Left lung (tissue), 10 donors: ENCODE data around the gene TWIST2. TPM values are rescaled to one million over a fixed set of nuclear protein-coding genes. Genes with fewer than 3 reads are reported as not detected.

ENCODE experiments used
- ATAC-seq: fragments of 200-7000 bp; cut with Tn5 transposase; one replicate; pipeline ENCODE4 v1.9.1; 2020; ENCODE audit warnings: moderate library complexity
- DNase-seq, 4 donors: peaks; one replicate each; pipeline ENCODE4 v3.0.0-alpha.2; 2013 to 2020
- H3K27ac ChIP-seq, 2 donors: fragments of 200-600 bp; sonication (generic) in 1 of 2; one replicate each; pipeline versions ENCODE4 v1.5.0 to v1.8.0; 2020 to 2021
- H3K27me3 ChIP-seq, 2 donors: fragments of 200-600 bp; sonication (generic) in 1 of 2; one replicate each; pipeline versions ENCODE4 v1.5.0 to v1.8.0; 2020 to 2021
- H3K36me3 ChIP-seq, 2 donors: fragments of 200-600 bp; sonication (generic) in 1 of 2; one replicate each; pipeline versions ENCODE4 v1.5.0 to v1.8.0; 2020 to 2021
- H3K4me1 ChIP-seq, 2 donors: fragments of 200-600 bp; one replicate each; pipeline ENCODE4 v1.8.0; 2021
- H3K4me3 ChIP-seq, 2 donors: fragments of 200-600 bp; sonication (generic) in 1 of 2; one replicate each; pipeline versions ENCODE4 v1.5.0 to v1.8.0; 2020 to 2021; ENCODE audit warnings: mild to moderate bottlenecking in 1 of 2
- H3K9me3 ChIP-seq, 2 donors: fragments of 200-600 bp; sonication (generic) in 1 of 2; one replicate each; pipeline versions ENCODE4 v1.5.0 to v1.8.0; 2020 to 2021
- intact Hi-C, 2 donors: fragments of 100-400 bp; cut with DNase I; formaldehyde crosslinking; loops; one replicate each; pipeline versions ENCODE4 v1.11.2 to v1.14.2; 2022
- polyA plus RNA-seq, 6 donors: library from polyadenylated mRNA; unstranded; fragments of 120-200 nt; gene quantifications; one replicate each; pipeline ENCODE4 v1.2.1, GENCODE V29; 2013; ENCODE audit not compliant: insufficient read length in 6 of 6
- total RNA-seq, 2 donors: library from RNA; stranded (reverse); fragmentation: NEBNext Ultra II Directional; extraction: Animal tissue kit (Norgen Biotek cat#: 25700); gene quantifications; one replicate each; pipeline ENCODE4 v1.2.1, GENCODE V29; 2021
- TF ChIP-seq, protein P1 (sequence below), 2 donors: fragments of 200-600 bp; sonication (generic) in 1 of 2; IDR thresholded peaks; one replicate each; pipeline versions ENCODE4 v1.5.0 to v1.8.0; 2021; ENCODE audit warnings: antibody characterized with exemption in 2 of 2
- donor health status: DM: no; HTN: yes; CAD: no.
- donor health status: DM: no; HTN: no; CAD: no.

The TWIST2 gene
- total and polyA plus RNA-seq, 8 donors, result 4.0 to 12.8 (median 5.3) TPM

DNA sequence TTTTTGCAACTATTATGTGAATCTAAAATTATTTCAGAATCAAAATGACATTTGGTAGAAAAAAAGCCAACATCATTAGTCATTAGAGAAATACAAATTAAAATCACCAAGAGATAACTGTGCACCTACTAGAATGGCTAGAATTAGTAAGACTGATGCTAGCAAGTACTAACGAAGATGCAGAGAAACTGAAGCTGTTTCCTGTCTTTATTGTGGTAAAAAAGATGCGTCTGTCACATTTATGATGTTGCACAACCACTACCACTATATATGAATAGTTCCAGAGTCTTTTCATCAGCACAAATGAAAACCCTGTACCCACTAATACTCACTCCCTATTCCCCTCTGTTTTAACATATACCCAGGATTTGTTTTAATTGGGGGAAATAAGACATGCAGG, 16.7 kb upstream of the TWIST2 start:
- intact Hi-C loops, result no loop called here
- no peaks in the 10 kb centered on the region for H3K36me3 ChIP-seq
- TF ChIP-seq, protein P1, sequence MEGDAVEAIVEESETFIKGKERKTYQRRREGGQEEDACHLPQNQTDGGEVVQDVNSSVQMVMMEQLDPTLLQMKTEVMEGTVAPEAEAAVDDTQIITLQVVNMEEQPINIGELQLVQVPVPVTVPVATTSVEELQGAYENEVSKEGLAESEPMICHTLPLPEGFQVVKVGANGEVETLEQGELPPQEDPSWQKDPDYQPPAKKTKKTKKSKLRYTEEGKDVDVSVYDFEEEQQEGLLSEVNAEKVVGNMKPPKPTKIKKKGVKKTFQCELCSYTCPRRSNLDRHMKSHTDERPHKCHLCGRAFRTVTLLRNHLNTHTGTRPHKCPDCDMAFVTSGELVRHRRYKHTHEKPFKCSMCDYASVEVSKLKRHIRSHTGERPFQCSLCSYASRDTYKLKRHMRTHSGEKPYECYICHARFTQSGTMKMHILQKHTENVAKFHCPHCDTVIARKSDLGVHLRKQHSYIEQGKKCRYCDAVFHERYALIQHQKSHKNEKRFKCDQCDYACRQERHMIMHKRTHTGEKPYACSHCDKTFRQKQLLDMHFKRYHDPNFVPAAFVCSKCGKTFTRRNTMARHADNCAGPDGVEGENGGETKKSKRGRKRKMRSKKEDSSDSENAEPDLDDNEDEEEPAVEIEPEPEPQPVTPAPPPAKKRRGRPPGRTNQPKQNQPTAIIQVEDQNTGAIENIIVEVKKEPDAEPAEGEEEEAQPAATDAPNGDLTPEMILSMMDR (IDR thresholded peaks at IDR 0.05), result no peak
- H3K27ac ChIP-seq, result no peak overlapping the region
- no peaks in the 10 kb centered on the region for H3K4me1 ChIP-seq
- no peaks in the 10 kb centered on the region for H3K9me3 ChIP-seq
- DNase-seq (no peak), ATAC-seq (no peak)
- no peak overlapping the region for H3K4me3 ChIP-seq
- peaks cover 0 to 16% of the 10 kb centered on the region in 2 donors for H3K27me3 ChIP-seq

DNA sequence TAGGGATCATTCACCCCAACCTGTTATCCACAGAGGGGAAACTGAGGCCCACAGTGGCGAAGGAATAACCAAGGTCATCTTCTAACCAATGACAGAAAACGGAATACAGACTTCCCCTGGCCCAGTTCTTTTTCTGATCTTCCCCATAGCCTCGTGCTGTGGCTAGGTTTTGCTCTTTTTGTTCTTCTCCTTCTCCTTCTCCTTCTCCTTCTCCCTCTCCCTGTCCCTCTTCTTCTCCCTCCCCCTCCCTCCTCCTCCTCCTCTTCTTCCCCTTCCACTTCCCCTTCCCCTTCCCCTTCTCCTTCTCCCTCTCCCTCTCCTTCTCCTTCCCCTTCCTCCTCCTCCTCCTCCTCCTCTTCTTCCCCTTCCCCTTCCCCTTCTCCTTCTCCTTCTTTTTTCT, 12.9 kb upstream of the TWIST2 start:
- Histone ChIP-seq H3K4me1 (no peaks in the 10 kb centered on the region), H3K9me3 (no peaks in the 10 kb centered on the region), H3K27ac (no peak overlapping the region), H3K4me3 (no peak overlapping the region), H3K27me3 (peaks cover 0 to 21% of the 10 kb centered on the region in 2 donors), H3K36me3 (no peaks in the 10 kb centered on the region)
- DNase-seq (no peak), ATAC-seq (no peak)
- intact Hi-C loops, result no loop called here
- TF ChIP-seq, protein P1 (IDR thresholded peaks at IDR 0.05), result no peak

DNA sequence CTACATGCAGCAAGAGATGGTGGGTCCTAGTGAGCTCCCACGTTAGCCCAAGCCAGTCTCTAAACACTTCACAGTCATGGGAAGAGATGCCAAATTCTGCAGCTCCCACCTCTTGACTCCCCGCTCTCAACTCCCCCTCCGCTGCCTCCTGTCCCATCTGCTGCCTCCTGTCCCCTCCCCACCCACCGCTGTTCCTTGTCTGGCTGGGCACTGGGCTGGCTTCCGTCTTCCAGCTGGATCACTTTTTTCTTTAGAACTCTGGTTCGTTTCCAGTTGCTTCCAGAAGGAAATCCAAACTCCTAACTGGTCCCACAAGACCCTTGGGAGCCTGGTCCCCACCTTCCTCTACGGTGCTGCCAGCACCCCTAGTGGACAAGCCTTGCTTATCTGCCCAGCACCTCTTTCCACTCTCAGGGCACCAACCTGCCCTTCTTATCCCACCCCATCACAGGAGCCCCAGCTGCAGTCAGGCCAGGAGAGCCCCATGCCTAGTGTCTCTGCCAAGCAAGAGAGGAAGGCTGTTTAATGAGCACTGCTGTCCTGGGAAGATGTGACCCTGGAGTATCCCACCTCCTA, 12.1 kb upstream of the TWIST2 start:
- Histone ChIP-seq H3K9me3 (no peaks in the 10 kb centered on the region), H3K36me3 (no peaks in the 10 kb centered on the region), H3K4me3 (no peak overlapping the region), H3K27ac (no peak overlapping the region), H3K4me1 (no peaks in the 10 kb centered on the region), H3K27me3 (peaks cover 0 to 26% of the 10 kb centered on the region in 2 donors)
- ATAC-seq, result no peak
- TF ChIP-seq, protein P1 (IDR thresholded peaks at IDR 0.05), result no peak
- intact Hi-C loops, result no loop called here
- no peak for DNase-seq

DNA sequence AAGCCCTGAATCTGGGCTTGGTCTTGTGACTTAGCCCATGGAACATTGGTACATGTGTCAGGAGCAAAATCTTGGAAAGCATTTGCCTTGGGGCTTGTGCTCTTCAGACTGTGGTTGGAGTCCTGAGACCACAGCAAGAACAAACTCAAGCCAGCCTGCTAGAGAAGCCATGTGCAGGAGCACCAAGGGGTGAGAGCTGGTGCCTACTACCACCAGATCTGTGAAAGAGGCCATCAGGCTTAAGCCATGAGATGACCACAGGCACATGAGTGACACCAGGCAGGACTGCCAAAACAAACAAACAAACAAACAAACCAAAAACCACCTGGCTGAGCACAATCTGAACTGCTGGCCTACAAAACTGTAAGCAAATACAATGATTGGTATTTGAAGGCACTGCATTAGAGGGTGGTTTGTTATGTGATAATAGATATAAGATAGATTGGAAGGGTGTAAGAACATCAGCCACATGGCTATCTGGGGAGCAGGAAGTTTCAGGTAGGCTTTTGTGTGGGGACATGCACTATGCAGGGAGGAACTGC, 9.0 kb upstream of the TWIST2 start:
- H3K4me1 ChIP-seq, result no peaks in the 10 kb centered on the region
- ATAC-seq (no peak), DNase-seq (no peak)
- H3K27me3 ChIP-seq, result peaks cover 2 to 39% of the 10 kb centered on the region in 2 donors
- no peaks in the 10 kb centered on the region for H3K36me3 ChIP-seq
- no peaks in the 10 kb centered on the region for H3K9me3 ChIP-seq
- TF ChIP-seq, protein P1 (IDR thresholded peaks at IDR 0.05), result no peak
- H3K4me3 ChIP-seq, result no peak overlapping the region
- intact Hi-C loops, result no loop called here
- no peak overlapping the region for H3K27ac ChIP-seq

DNA sequence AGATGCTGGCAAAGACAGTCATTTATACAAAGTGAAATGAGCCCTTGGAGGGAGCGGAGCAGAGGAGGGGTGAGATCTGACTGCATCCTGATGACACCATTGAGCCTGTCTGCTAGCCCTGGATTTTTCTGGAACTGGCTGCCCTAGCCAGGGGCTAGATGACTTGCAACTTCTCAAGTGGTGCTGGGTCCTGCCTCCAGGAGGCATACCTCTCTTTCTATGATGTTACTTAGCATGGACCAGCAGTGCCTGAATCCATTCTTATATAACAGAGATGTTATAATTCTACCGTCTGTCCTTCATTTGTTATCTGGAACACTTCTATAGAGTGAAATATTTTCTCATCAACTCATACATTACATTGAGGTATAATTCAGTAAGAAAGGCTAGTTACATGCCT, 8.5 kb upstream of the TWIST2 start:
- Histone ChIP-seq H3K4me1 (no peaks in the 10 kb centered on the region), H3K36me3 (no peaks in the 10 kb centered on the region), H3K9me3 (no peaks in the 10 kb centered on the region), H3K27ac (no peak overlapping the region), H3K4me3 (no peak overlapping the region), H3K27me3 (peaks cover 5 to 44% of the 10 kb centered on the region in 2 donors)
- DNase-seq (no peak), ATAC-seq (no peak)
- intact Hi-C loops, result no loop called here
- TF ChIP-seq, protein P1 (IDR thresholded peaks at IDR 0.05), result no peak
